ENCODE data around the gene TPCN2.

The TPCN2 gene

GRCh38 chr11:69040051-69040450, 8.7 kb upstream of the TPCN2 start:
- no peak for TF ChIP-seq GATA3 (IDR thresholded peaks at IDR 0.05; ENCODE audit: low read depth, low read length)
- TF ChIP-seq GATA2 (IDR thresholded peaks at IDR 0.05; ENCODE audit: low read depth, low read length): no peak

DNA sequence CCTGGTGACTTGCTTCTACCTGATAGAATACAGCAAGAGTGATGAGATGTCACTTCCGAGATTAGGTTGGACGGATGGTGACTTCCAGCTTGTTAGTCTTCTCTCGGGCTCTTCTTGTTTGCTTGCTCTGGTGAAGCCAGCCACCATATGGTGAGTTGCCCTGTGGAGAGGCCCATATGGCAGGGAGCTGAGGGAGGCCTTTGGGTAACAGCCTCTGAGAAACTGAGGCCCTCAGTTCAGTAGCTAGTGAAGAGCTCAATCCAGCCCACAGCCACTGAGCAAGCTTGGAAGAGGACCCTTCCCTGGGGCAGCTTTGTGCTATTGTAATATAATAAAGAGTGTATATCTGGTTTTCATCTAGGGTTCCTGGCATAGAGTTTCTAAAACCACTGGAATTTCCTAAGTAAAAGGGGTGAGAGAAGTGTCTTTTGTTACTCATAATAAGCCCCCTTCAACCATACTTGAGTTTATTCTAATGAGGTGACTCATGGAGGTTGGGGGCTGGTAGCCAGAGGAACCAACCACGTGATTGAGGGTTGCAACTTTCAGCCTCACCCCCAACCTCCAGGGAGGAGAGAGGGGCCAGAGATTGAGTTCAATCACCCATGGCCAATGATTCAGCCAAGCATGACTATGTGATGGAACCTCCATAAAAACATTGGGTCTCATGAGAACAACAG, 8.0 kb upstream of the TPCN2 start:
- TF ChIP-seq GATA2 (IDR thresholded peaks at IDR 0.05; ENCODE audit: low read depth, low read length) (no peak), GATA3 (IDR thresholded peaks at IDR 0.05; ENCODE audit: low read depth, low read length) (no peak)

GRCh38 chr11:69041516-69041915, 7.2 kb upstream of the TPCN2 start:
- no peak for TF ChIP-seq GATA3 (IDR thresholded peaks at IDR 0.05; ENCODE audit: low read depth, low read length)

- TF ChIP-seq GATA3 (IDR thresholded peaks at IDR 0.05; ENCODE audit: low read depth, low read length): no peak
- no peak for TF ChIP-seq GATA2 (IDR thresholded peaks at IDR 0.05; ENCODE audit: low read depth, low read length)
Measured at GRCh38 chr11:69044111-69045013, 4.4 kb upstream of the TPCN2 start.

DNA sequence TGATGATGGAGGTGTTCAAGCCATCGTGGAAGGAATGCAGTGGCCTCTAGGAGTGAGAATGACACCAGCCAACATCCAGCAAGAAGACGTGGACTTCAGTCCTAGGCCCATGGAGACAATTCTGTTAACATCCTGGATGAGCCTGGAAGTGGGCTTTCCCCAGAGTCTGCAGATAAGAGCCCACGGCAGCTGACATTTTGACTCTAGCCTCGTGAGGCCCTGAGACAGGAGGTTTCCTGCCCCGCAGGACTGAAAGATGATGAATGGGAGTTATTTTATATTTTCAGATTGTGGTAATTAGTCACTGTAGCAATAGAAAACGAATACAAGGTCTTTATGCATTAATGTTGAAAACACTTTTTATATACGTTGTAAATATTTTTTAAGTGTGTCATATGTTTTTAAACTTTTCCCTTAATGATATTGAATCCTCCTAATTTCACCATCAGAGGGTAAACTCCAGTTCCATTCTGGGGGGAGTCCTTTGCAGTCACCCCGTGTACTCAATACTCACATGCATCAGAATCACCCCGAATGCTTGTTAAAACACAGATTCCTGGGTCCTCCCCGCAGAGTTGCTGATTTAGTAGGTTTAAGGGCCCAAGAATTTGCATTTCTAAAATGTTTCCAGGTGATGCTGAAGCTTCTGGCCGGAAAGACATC, 570 bp upstream of the TPCN2 start:
- TF ChIP-seq GATA2 (IDR thresholded peaks at IDR 0.05; ENCODE audit: low read depth, low read length) (no peak), GATA3 (IDR thresholded peaks at IDR 0.05; ENCODE audit: low read depth, low read length) (no peak)

DNA sequence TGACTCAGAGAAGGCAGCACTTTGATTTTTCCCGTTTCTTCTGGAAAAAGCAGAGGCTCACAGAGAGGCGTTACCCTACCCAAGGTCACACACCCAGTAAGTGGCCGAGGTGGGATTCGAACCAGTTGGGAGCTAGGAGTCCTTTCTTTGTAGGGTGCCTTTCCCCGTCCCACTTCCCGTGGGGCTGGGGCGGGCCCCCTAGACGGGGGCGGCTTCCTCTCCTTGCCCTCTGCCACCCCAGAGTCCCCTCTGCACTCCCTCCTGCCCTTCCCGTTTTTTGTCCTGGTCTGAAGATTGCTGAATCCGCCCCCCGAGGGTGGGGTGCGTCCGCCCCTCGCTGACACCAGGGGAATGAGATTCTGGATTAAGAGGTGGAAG, 747 bp downstream of the TPCN2 start:
- TF ChIP-seq GATA2 (IDR thresholded peaks at IDR 0.05; ENCODE audit: low read depth, low read length): no peak
- TF ChIP-seq GATA3 (IDR thresholded peaks at IDR 0.05; ENCODE audit: low read depth, low read length): no peak

GRCh38 chr11:69050592-69051380, 2.1 kb downstream of the TPCN2 start:
- TF ChIP-seq GATA3 (IDR thresholded peaks at IDR 0.05; ENCODE audit: low read depth, low read length) (no peak), GATA2 (IDR thresholded peaks at IDR 0.05; ENCODE audit: low read depth, low read length) (no peak)

- TF ChIP-seq GATA2 (IDR thresholded peaks at IDR 0.05; ENCODE audit: low read depth, low read length) (no peak), GATA3 (IDR thresholded peaks at IDR 0.05; ENCODE audit: low read depth, low read length) (no peak)
Measured at GRCh38 chr11:69051381-69052342, 2.9 kb downstream of the TPCN2 start.

DNA sequence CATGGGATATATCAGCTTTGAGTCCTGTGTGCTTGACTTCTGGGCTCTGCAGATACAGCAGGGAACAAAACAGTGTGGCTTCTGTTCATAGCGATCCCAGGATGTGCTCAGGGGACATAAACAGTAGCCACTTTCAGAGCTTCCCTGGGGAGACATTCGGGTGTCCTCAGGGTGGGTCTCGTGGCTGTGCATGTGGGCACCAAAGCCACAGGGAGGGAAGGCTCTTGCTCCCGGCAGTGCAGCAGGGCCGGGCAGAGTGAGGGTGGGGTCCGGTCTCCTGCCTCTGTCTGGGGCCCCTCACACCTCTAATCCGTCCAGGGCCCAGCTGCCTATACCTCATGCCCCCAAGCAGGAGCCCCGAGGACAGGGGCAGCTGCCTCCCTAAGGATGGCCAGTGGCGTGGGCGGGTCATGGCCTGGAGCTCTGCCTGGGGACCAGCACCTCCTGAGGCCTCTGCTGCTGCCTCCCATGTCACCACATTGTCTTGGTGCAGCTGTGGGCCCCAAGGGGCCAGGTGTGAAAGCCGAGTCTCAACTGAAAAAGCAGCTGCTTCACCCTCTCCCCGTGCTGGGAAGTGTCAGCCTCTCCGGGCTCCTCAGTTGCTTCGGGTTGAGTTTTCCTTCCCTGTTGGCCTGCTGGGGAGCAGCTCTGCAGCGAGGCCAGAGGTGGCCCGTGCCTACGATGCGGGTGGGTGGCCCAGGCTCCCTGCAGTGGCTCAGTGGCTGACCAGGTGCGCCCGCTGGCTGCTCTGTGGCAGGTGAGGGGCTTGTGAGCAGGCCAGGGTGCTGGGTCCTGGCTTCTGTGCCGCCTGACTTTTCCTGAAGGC, 3.8 kb downstream of the TPCN2 start:
- no peak for TF ChIP-seq GATA3 (IDR thresholded peaks at IDR 0.05; ENCODE audit: low read depth, low read length)
- TF ChIP-seq GATA2 (IDR thresholded peaks at IDR 0.05; ENCODE audit: low read depth, low read length): no peak

DNA sequence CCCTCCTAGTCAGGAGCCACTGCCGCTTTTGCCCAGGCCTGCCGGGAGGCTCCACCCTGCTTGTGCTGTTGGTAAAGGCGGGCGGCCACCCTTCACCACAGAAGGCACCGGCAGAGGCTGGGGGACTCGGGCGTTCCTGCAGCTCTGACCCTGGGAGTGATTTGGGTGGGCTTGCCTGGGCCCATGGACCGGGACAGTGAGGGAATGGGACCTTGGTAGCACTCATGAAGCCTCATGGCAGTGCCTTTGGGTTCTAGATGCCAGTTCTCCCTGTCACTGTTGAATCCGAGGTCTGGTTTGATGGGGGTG, 4.4 kb downstream of the TPCN2 start:
- TF ChIP-seq GATA2 (IDR thresholded peaks at IDR 0.05; ENCODE audit: low read depth, low read length): no peak
- no peak for TF ChIP-seq GATA3 (IDR thresholded peaks at IDR 0.05; ENCODE audit: low read depth, low read length)

DNA sequence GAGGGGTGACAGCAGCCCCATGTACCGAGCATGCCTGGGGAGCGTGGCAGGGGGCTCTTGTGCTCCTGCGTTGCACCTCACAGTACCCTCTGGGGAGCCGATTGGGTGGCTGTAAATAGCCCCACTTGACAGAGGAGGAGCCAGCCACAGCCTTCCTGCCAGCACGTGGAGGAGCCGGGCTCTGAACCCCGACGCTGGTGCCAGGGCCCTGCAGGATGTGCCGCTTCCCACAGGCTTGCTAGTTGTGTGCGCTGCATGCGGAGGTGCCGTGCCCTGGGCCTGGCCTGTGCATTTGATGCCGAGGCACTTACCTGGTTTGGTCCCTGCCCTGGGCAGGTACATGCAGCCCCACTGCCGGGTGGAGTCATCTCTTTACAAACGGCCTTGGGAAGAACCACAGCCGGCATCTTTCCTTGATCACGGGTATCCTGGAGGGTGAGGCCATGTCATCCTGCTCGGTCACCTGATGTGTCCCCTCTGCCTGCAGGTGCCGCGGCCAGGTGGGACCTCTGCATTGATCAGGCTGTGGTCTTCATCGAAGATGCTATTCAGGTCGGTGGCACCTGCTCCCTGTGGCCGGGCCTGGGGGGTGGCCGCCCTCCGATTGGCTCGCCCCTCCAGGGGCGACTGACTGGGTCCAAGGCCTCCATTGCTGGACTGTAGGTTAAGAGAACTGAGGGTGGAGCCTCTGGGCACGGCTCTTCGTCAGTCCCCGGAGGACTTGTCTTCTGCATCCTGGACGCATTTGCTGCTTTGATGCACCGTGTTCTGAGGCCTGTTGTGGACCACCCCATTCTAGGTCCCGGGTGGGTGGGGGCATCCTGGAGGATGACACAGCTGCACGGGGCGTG, 5.0 kb downstream of the TPCN2 start:
- TF ChIP-seq GATA2 (IDR thresholded peaks at IDR 0.05; ENCODE audit: low read depth, low read length) (no peak), GATA3 (IDR thresholded peaks at IDR 0.05; ENCODE audit: low read depth, low read length) (no peak)

All from SH-SY5Y (cell line).